H1 (cell line): ENCODE data around the gene NPTXR. TPM values are rescaled to one million over a fixed set of nuclear protein-coding genes. Genes with fewer than 3 reads are reported as not detected.

Source experiments
- SP4 ChIP-seq: IDR thresholded peaks from 2 replicates; pipeline ENCODE4 v1.6.1; 2012; ENCODE audit warnings: low read length, inconsistent platforms
- polyA plus RNA-seq, 7 experiments: library from polyadenylated mRNA; depleted of rRNA in 3 of 7; stranded (reverse) in 5 of 7; unstranded in 2 of 7; fragments of >200 nt in 5 of 7; fragments of 200-250 nt in 2 of 7; gene quantifications; 1 replicate in 5 of 7; 2 replicates in 1 of 7; 4 replicates in 1 of 7; pipeline versions ENCODE4 v1.2.1 to v1.2.3, GENCODE V29; 2011 to 2013; ENCODE audit warnings: missing spikeins in 2 of 7, mixed read lengths in 2 of 7
- total RNA-seq: library from RNA; stranded (reverse); fragmentation: NEBNext Ultra II Directional; extraction: Animal tissue kit (Norgen Biotek cat#: 25700); gene quantifications from 2 replicates; pipeline ENCODE4 v1.2.1, GENCODE V29; 2021
- TF ChIP-seq, protein P1 (sequence below): fragments of 300-600 bp; sonication (generic); IDR thresholded peaks from 2 replicates; pipeline ENCODE4 v1.7.1; 2012; ENCODE audit warnings: low read length, moderate library complexity, mild to moderate bottlenecking, inconsistent platforms; ENCODE audit not compliant: insufficient replicate concordance

NPTXR gene
- total and polyA plus RNA-seq, 2 of the 8 experiments (the other 6 are each of a cell fraction or from before 2014, with no cell fraction given) = 3.7 to 6.4 TPM

DNA sequence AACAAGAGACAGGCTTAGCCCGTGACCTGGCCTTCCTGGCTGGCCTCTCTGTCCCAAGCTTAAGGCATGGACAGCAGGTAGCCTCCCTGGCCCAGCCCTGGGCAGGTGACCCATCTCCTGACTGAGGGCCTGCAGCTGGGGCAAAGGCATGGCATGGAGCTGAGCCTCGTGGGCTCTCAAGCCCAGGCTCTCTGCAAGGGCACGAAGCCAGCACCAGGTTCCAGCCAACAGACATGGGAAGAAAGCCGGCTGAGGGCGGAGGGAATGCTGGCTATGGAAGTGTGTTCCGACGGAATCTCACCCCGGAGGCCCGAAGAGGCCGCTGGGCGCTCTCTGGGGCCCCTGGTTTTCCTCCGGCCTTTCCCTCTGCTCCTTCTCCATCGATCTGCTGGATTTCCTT is 62.8 kb downstream of the NPTXR start (continued):
- TF ChIP-seq, protein P1, sequence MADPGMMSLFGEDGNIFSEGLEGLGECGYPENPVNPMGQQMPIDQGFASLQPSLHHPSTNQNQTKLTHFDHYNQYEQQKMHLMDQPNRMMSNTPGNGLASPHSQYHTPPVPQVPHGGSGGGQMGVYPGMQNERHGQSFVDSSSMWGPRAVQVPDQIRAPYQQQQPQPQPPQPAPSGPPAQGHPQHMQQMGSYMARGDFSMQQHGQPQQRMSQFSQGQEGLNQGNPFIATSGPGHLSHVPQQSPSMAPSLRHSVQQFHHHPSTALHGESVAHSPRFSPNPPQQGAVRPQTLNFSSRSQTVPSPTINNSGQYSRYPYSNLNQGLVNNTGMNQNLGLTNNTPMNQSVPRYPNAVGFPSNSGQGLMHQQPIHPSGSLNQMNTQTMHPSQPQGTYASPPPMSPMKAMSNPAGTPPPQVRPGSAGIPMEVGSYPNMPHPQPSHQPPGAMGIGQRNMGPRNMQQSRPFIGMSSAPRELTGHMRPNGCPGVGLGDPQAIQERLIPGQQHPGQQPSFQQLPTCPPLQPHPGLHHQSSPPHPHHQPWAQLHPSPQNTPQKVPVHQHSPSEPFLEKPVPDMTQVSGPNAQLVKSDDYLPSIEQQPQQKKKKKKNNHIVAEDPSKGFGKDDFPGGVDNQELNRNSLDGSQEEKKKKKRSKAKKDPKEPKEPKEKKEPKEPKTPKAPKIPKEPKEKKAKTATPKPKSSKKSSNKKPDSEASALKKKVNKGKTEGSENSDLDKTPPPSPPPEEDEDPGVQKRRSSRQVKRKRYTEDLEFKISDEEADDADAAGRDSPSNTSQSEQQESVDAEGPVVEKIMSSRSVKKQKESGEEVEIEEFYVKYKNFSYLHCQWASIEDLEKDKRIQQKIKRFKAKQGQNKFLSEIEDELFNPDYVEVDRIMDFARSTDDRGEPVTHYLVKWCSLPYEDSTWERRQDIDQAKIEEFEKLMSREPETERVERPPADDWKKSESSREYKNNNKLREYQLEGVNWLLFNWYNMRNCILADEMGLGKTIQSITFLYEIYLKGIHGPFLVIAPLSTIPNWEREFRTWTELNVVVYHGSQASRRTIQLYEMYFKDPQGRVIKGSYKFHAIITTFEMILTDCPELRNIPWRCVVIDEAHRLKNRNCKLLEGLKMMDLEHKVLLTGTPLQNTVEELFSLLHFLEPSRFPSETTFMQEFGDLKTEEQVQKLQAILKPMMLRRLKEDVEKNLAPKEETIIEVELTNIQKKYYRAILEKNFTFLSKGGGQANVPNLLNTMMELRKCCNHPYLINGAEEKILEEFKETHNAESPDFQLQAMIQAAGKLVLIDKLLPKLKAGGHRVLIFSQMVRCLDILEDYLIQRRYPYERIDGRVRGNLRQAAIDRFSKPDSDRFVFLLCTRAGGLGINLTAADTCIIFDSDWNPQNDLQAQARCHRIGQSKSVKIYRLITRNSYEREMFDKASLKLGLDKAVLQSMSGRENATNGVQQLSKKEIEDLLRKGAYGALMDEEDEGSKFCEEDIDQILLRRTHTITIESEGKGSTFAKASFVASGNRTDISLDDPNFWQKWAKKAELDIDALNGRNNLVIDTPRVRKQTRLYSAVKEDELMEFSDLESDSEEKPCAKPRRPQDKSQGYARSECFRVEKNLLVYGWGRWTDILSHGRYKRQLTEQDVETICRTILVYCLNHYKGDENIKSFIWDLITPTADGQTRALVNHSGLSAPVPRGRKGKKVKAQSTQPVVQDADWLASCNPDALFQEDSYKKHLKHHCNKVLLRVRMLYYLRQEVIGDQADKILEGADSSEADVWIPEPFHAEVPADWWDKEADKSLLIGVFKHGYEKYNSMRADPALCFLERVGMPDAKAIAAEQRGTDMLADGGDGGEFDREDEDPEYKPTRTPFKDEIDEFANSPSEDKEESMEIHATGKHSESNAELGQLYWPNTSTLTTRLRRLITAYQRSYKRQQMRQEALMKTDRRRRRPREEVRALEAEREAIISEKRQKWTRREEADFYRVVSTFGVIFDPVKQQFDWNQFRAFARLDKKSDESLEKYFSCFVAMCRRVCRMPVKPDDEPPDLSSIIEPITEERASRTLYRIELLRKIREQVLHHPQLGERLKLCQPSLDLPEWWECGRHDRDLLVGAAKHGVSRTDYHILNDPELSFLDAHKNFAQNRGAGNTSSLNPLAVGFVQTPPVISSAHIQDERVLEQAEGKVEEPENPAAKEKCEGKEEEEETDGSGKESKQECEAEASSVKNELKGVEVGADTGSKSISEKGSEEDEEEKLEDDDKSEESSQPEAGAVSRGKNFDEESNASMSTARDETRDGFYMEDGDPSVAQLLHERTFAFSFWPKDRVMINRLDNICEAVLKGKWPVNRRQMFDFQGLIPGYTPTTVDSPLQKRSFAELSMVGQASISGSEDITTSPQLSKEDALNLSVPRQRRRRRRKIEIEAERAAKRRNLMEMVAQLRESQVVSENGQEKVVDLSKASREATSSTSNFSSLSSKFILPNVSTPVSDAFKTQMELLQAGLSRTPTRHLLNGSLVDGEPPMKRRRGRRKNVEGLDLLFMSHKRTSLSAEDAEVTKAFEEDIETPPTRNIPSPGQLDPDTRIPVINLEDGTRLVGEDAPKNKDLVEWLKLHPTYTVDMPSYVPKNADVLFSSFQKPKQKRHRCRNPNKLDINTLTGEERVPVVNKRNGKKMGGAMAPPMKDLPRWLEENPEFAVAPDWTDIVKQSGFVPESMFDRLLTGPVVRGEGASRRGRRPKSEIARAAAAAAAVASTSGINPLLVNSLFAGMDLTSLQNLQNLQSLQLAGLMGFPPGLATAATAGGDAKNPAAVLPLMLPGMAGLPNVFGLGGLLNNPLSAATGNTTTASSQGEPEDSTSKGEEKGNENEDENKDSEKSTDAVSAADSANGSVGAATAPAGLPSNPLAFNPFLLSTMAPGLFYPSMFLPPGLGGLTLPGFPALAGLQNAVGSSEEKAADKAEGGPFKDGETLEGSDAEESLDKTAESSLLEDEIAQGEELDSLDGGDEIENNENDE = no peak
- no peak for TF ChIP-seq SP4
